Gastrocnemius medialis (tissue), 4 donors: Measurements from ENCODE around the gene A3GALT2.

Experiments
- CTCF ChIP-seq, 5 experiments: fragments of 450-650 bp in 3 of 5; fragments of 200-600 bp in 2 of 5; sonication (generic) in 2 of 5; IDR thresholded peaks in 4 of 5; conservative IDR thresholded peaks in 1 of 5; 1 replicate in 4 of 5; 2 replicates in 1 of 5; pipeline ENCODE4 v1.5.1; 2016 to 2019; ENCODE audit warnings: antibody characterized with exemption in 5 of 5, mild to moderate bottlenecking in 3 of 5, moderate library complexity in 3 of 5
- POLR2A ChIP-seq, 2 donors: fragments of 450-650 bp; IDR thresholded peaks; one replicate each; pipeline ENCODE4 v1.6.1; 2017; ENCODE audit warnings: antibody characterized with exemption in 2 of 2, mild to moderate bottlenecking in 2 of 2, moderate library complexity in 2 of 2

GRCh38 chr1:33314416-33314815, 6.5 kb downstream of the A3GALT2 start:
- TF ChIP-seq CTCF (IDR thresholded peaks at IDR 0.05 in 4 of 5, conservative IDR thresholded peaks at IDR 0.05 in 1 of 5) (no peak), POLR2A (IDR thresholded peaks at IDR 0.05) (no peak)
